HG02798 (cell line): Measurements from ENCODE around the gene NKAIN2.
A peak's percentile ranks its signal among the peaks of the same experiment; 100 is the strongest.
"Not testable (repeated sequence)": the region's sequence is repeated elsewhere in the genome, so short reads cannot be mapped to it uniquely, and the experiment has no call there.

ENCODE experiments used
- ATAC-seq: cut with Tn5 transposase; IDR thresholded peaks from one replicate; pipeline ENCODE4 v1.9.1; 2021; ENCODE audit warnings: mild to moderate bottlenecking; ENCODE audit not compliant: unreplicated experiment, poor library complexity

NKAIN2 gene

GRCh38 chr6:124010574-124010973, 206.9 kb downstream of the NKAIN2 start:
- peak; percentile 48 for ATAC-seq

GRCh38 chr6:124011180-124011579, 207.5 kb downstream of the NKAIN2 start:
- ATAC-seq, result no peak

- not testable (repeated sequence) for ATAC-seq
These were observed 218.4 kb downstream of the NKAIN2 start for GRCh38 chr6:124022051-124022450.

- no peak for ATAC-seq
These were observed 219.0 kb downstream of the NKAIN2 start for GRCh38 chr6:124022641-124023040.

GRCh38 chr6:124026694-124027093, 223.0 kb downstream of the NKAIN2 start:
- no peak for ATAC-seq

GRCh38 chr6:124027392-124027791, 223.7 kb downstream of the NKAIN2 start:
- ATAC-seq, result no peak

- ATAC-seq, result no peak
These were observed 224.5 kb downstream of the NKAIN2 start for GRCh38 chr6:124028117-124028516.

- ATAC-seq, result no peak
These were observed 225.9 kb downstream of the NKAIN2 start for GRCh38 chr6:124029567-124029966.

- ATAC-seq, result no peak
These were observed 229.8 kb downstream of the NKAIN2 start for GRCh38 chr6:124033501-124033900.

GRCh38 chr6:124036384-124036783, 232.7 kb downstream of the NKAIN2 start:
- no peak for ATAC-seq

- peak; percentile 73 for ATAC-seq
These were observed 237.0 kb downstream of the NKAIN2 start for GRCh38 chr6:124040655-124041054.

- no peak for ATAC-seq
These were observed 248.5 kb downstream of the NKAIN2 start for GRCh38 chr6:124052120-124052519.

GRCh38 chr6:124053315-124053714, 249.7 kb downstream of the NKAIN2 start:
- no peak for ATAC-seq

- peak; percentile 49 for ATAC-seq
These were observed 250.4 kb downstream of the NKAIN2 start for GRCh38 chr6:124054034-124054433.

GRCh38 chr6:124055395-124055794, 251.7 kb downstream of the NKAIN2 start:
- ATAC-seq, result no peak

- no peak for ATAC-seq
These were observed 252.3 kb downstream of the NKAIN2 start for GRCh38 chr6:124055963-124056362.

GRCh38 chr6:124056407-124057334, 253.0 kb downstream of the NKAIN2 start:
- ATAC-seq, result no peak

GRCh38 chr6:124057461-124057860, 253.8 kb downstream of the NKAIN2 start:
- ATAC-seq, result no peak

GRCh38 chr6:124064317-124065113, 260.9 kb downstream of the NKAIN2 start:
- ATAC-seq, result no peak

GRCh38 chr6:124066269-124066668, 262.6 kb downstream of the NKAIN2 start:
- ATAC-seq, result no peak

- no peak for ATAC-seq
These were observed 263.4 kb downstream of the NKAIN2 start for GRCh38 chr6:124066946-124067552.
